ENCODE measurements around the gene LURAP1L.

GRCh38 chr9:12813533-12813932 lies 38.7 kb downstream of the LURAP1L start:
- TF ChIP-seq CTCF (IDR thresholded peaks at IDR 0.05) = no peak
- no peak for TF ChIP-seq POLR2A (IDR thresholded peaks at IDR 0.05)
- no peak for TF ChIP-seq EP300 (IDR thresholded peaks at IDR 0.05)

Data from tibial nerve (tissue), 4 donors.